Measurements from ENCODE around the gene TMEM273.

DNA sequence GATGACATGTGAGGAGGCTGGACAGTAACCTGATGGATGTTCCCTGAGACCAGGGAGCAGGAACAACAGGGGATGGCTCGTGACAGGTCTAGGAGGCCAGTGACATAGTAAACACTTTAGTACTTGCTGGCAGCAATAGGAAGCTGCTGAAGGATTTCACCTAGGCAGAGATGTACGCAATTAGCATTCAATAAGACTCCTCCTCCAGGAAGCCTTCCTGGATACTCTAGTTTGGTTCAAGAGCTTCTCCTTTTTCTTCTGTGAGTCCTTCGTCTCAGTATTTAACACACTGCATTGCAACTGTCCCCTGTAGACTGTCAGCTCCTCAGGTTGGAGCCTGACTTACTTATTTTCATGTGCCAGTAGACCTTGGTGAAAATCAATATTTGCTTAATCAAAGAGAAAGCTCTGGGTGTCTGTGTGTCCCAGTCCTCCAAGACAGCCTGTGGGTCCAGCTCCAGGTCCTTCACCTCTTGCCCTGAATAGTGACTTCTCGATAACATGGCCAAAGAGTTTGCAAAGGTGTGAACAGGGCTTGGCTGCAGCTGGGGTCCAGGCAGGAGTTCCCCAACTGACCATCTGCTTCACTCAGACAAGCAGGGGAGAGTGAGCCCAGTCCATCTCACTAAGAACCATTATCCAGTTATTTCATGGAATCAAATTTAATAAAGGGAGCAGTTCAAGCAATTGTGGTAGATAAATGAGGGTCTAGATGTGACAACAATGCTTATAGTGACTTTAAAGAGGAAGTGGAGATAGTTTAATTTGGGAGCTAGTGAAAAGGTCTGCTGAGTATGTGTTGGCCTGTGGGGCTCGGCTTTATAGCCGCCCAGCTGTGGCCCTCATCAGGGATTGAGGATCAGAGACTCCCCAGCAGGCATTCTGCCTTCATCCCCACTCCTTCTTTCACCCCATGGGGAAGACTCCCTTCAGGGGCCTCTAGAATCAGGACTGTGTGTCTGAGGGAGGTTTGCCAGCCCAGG lies 9.4 kb downstream of the TMEM273 start:
- TF ChIP-seq, protein P1, sequence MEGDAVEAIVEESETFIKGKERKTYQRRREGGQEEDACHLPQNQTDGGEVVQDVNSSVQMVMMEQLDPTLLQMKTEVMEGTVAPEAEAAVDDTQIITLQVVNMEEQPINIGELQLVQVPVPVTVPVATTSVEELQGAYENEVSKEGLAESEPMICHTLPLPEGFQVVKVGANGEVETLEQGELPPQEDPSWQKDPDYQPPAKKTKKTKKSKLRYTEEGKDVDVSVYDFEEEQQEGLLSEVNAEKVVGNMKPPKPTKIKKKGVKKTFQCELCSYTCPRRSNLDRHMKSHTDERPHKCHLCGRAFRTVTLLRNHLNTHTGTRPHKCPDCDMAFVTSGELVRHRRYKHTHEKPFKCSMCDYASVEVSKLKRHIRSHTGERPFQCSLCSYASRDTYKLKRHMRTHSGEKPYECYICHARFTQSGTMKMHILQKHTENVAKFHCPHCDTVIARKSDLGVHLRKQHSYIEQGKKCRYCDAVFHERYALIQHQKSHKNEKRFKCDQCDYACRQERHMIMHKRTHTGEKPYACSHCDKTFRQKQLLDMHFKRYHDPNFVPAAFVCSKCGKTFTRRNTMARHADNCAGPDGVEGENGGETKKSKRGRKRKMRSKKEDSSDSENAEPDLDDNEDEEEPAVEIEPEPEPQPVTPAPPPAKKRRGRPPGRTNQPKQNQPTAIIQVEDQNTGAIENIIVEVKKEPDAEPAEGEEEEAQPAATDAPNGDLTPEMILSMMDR (optimal IDR thresholded peaks at IDR 0.05 in 1 of 3, IDR thresholded peaks at IDR 0.05 in 1 of 3, conservative IDR thresholded peaks at IDR 0.05 in 1 of 3; ENCODE audit: extremely low read depth in 1 of 3, insufficient read depth in 2 of 3, low read length in 3 of 3): no peak
- no peak for TF ChIP-seq EZH2 (IDR thresholded peaks at IDR 0.05; ENCODE audit: low read length)

All from keratinocyte (primary cell).